C4-2B (cell line): ENCODE results near the gene TBX2.

Experiments used
- H3K27ac ChIP-seq: fragments of 450-650 bp; 2 replicates; pipeline ENCODE4 v1.5.1; 2017
- CTCF ChIP-seq: fragments of 450-650 bp; conservative IDR thresholded peaks from 2 replicates; pipeline ENCODE4 v1.5.1; 2017; ENCODE audit warnings: mild to moderate bottlenecking
- ZFX ChIP-seq: fragments of 450-650 bp; IDR thresholded peaks from 2 replicates; pipeline ENCODE4 v1.6.1; 2017

TBX2 gene

GRCh38 chr17:61410141-61411010 is 10.7 kb downstream of the TBX2 start:
- no peak overlapping the region for H3K27ac ChIP-seq
- no peak for TF ChIP-seq CTCF
- no peak for TF ChIP-seq ZFX

DNA sequence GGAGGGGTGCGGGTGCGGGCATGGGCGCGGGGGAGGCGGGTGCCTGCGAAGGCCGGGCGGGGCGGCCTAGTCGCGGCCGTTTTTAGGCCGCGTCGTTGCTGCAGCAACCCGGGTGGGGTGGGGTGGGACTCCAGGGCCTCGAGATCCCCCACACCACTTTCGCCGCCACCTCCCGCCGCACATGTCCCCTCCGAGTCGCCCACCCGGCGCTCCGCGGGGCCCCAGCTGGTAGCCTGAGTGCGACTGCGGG is 11.3 kb downstream of the TBX2 start:
- no peak; the same call in 1 of the 2 replicates for TF ChIP-seq CTCF
- TF ChIP-seq ZFX: no peak
- no peak overlapping the region for H3K27ac ChIP-seq

DNA sequence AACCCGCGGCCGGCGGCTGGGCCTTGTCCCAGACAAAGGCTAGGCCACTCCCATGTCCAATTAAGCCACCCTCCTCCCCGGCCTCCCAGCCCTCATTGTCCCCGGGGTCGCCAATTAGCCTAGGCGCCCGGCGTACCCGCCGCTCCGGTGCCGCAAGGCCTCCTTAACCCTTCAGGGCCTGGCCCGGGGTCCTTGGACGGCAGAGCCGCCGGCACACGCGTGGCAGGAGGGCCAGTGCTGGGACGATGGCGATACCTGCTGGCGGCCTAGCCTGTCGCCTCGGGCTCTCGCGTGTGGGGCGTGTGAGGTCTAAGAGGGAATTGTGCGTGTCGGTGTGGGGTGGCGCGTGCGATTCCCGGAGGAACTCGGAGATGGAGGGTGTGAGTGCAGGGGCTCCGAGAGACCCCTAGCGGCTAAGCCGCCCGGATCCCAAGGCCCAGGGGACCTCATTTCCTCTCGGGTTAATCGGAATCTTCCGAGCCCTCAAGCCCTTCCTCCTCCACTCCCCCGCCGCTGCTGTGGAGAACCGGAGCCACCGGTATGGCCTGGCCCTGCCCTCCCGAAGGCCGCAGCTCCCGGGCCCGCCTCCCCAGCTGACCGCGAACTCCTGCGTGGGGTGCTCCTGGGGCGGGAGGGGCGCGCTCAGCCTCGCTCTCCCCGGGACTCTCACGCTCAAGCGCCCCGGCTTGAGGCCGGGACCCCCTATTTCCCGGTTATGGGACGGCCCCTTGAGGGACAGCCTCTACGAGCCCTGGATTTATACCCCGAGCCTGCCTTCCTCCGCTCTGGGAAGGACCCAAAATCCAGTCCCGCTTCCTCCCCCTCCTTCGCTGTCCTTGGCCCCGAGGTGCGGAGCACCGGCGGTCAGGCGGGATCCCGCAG is 11.9 kb downstream of the TBX2 start:
- peak overlapping the region; percentile 67 for H3K27ac ChIP-seq
- TF ChIP-seq ZFX (peak; percentile 35; the same call in 1 of the 2 replicates), CTCF (no peak)

- H3K27ac ChIP-seq: peak overlapping the region; percentile 67
- TF ChIP-seq CTCF (peak; percentile 99), ZFX (no peak)
Observed at GRCh38 chr17:61412143-61412859, 12.7 kb downstream of the TBX2 start.

- TF ChIP-seq ZFX: no peak
- TF ChIP-seq CTCF: no peak
- peak overlapping the region; percentile 67 for H3K27ac ChIP-seq
Observed at GRCh38 chr17:61412860-61413660, 13.4 kb downstream of the TBX2 start.

DNA sequence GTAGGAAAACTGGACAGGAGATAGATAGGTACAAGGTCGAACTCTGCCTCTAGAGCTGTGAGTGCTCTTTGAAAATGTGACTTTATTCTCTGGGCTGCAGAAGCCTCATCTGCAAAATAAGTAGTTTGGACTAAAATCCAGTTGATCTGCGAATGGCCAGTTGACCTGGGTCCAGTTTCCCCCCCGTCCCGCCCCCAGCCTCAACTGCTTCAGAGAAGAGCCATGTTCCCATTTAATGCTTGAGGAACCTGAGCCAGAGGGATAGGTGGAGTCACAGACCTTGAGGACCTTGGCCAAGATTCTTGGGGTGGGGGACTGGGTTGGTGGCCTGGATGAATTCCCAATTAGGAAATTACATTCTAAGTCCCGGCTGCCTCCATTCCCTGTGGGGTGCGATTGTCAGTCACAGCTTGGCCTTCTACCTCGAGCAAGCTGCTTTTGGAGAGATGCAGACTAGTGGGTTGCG is 14.1 kb downstream of the TBX2 start:
- no peak for TF ChIP-seq CTCF
- TF ChIP-seq ZFX: no peak
- H3K27ac ChIP-seq: no peak overlapping the region
